ENCODE data around the gene TMEM209.
"Not testable (repeated sequence)": the region's sequence is repeated elsewhere in the genome, so short reads cannot be mapped to it uniquely, and the experiment has no call there.

TMEM209 gene

GRCh38 chr7:130141884-130142653, 63.1 kb downstream of the TMEM209 start:
- no peak for DNase-seq

GRCh38 chr7:130141161-130141883, 63.9 kb downstream of the TMEM209 start:
- peak; percentile 41 for DNase-seq

- DNase-seq = no peak
These were observed 64.5 kb downstream of the TMEM209 start for GRCh38 chr7:130140551-130141160.

GRCh38 chr7:130139193-130139960, 65.8 kb downstream of the TMEM209 start:
- DNase-seq = no peak

GRCh38 chr7:130137207-130137606, 68.0 kb downstream of the TMEM209 start:
- no peak for DNase-seq

- no peak for DNase-seq
These were observed 68.5 kb downstream of the TMEM209 start for GRCh38 chr7:130136579-130137167.

GRCh38 chr7:130135208-130136205, 69.7 kb downstream of the TMEM209 start:
- DNase-seq = no peak

GRCh38 chr7:130134726-130135125, 70.5 kb downstream of the TMEM209 start:
- DNase-seq = no peak

GRCh38 chr7:130134106-130134636, 71.0 kb downstream of the TMEM209 start:
- no peak for DNase-seq

- no peak for DNase-seq
These were observed 72.0 kb downstream of the TMEM209 start for GRCh38 chr7:130133029-130133782.

- no peak for DNase-seq
These were observed 73.0 kb downstream of the TMEM209 start for GRCh38 chr7:130131964-130132875.

GRCh38 chr7:130131191-130131834, 73.9 kb downstream of the TMEM209 start:
- no peak for DNase-seq

- DNase-seq = no peak
These were observed 76.2 kb downstream of the TMEM209 start for GRCh38 chr7:130129011-130129411.

GRCh38 chr7:130127821-130128317, 77.3 kb downstream of the TMEM209 start:
- DNase-seq = no peak

GRCh38 chr7:130127404-130127803, 77.8 kb downstream of the TMEM209 start:
- DNase-seq = no peak

GRCh38 chr7:130126840-130127239, 78.4 kb downstream of the TMEM209 start:
- DNase-seq = not testable (repeated sequence)

- DNase-seq = no peak
These were observed 80.5 kb downstream of the TMEM209 start for GRCh38 chr7:130124711-130125110.

- DNase-seq = no peak
These were observed 81.7 kb downstream of the TMEM209 start for GRCh38 chr7:130123501-130123900.

Data from activated CD4-positive, alpha-beta T cell treated with anti-CD3 and anti-CD28 coated beads, Interleukin-2, Interleukin-6, amounts not matched to agents 100 ng/mL and 50 ng/mL, durations not matched to agents 16 hours and 8 hours (primary cell).